COLO829 (cell line): ENCODE results near the gene GJC2.
A peak's percentile ranks its signal among the peaks of the same experiment; 100 is the strongest.

Source experiments
- DNase-seq: peaks from one replicate; pipeline ENCODE4 v3.0.0; 2012; ENCODE audit warnings: low spot score

Gene GJC2

GRCh38 chr1:228114827-228115226, 34.9 kb upstream of the GJC2 start:
- DNase-seq = no peak

- no peak for DNase-seq
Observed at GRCh38 chr1:228117335-228117734, 32.4 kb upstream of the GJC2 start.

GRCh38 chr1:228118040-228118439, 31.7 kb upstream of the GJC2 start:
- DNase-seq = no peak

GRCh38 chr1:228120351-228120750, 29.4 kb upstream of the GJC2 start:
- no peak for DNase-seq

GRCh38 chr1:228120857-228121489, 28.8 kb upstream of the GJC2 start:
- DNase-seq = no peak

- DNase-seq = no peak
Observed at GRCh38 chr1:228122921-228123441, 26.7 kb upstream of the GJC2 start.

GRCh38 chr1:228123505-228123904, 26.2 kb upstream of the GJC2 start:
- no peak for DNase-seq

- no peak for DNase-seq
Observed at GRCh38 chr1:228125185-228125584, 24.5 kb upstream of the GJC2 start.

GRCh38 chr1:228131766-228132165, 18.0 kb upstream of the GJC2 start:
- no peak for DNase-seq

GRCh38 chr1:228134591-228134990, 15.1 kb upstream of the GJC2 start:
- DNase-seq = no peak

GRCh38 chr1:228136901-228137300, 12.8 kb upstream of the GJC2 start:
- no peak for DNase-seq

GRCh38 chr1:228139406-228139930, 10.3 kb upstream of the GJC2 start:
- no peak for DNase-seq

GRCh38 chr1:228139931-228140723, 9.6 kb upstream of the GJC2 start, which contains the start of gene GUK1:
Gene GUK1, plus strand, starts transcription at chr1:228140279. Its CDS starts 24 bp downstream, at chr1:228140303.
- peak; percentile 99 for DNase-seq

- DNase-seq = no peak
Observed at GRCh38 chr1:228140724-228141225, 9.0 kb upstream of the GJC2 start.

GRCh38 chr1:228141226-228142044, 8.3 kb upstream of the GJC2 start:
- peak; percentile 73 for DNase-seq

GRCh38 chr1:228142155-228142691, 7.5 kb upstream of the GJC2 start:
- no peak for DNase-seq

GRCh38 chr1:228142701-228143136, 7.0 kb upstream of the GJC2 start:
- no peak for DNase-seq

- no peak for DNase-seq
Observed at GRCh38 chr1:228143480-228144192, 6.1 kb upstream of the GJC2 start.

GRCh38 chr1:228144193-228144992, 5.3 kb upstream of the GJC2 start:
- DNase-seq = no peak

- DNase-seq = no peak
Observed at GRCh38 chr1:228144993-228145343, 4.8 kb upstream of the GJC2 start.
